T-helper 2 cell treated with Interferon-gamma antibody and Interleukin-4, amounts not matched to agents 100 ng/mL and 5 ng/mL, for 36 hours (primary cell): ENCODE data around the gene N4BP2L2. TPM values are rescaled to one million over a fixed set of nuclear protein-coding genes. Genes with fewer than 3 reads are reported as not detected.

Experiments
- intact Hi-C: fragments of 100-400 bp; cut with micrococcal nuclease; formaldehyde crosslinking; loops from one replicate; pipeline ENCODE4 v1.15.1; 2023
- total RNA-seq: library from RNA; stranded (reverse); gene quantifications from 2 replicates; pipeline ENCODE4 v1.2.3, GENCODE V29; 2022

N4BP2L2 gene
- total RNA-seq, 1 donor from 2014 or later, result 116 TPM

DNA sequence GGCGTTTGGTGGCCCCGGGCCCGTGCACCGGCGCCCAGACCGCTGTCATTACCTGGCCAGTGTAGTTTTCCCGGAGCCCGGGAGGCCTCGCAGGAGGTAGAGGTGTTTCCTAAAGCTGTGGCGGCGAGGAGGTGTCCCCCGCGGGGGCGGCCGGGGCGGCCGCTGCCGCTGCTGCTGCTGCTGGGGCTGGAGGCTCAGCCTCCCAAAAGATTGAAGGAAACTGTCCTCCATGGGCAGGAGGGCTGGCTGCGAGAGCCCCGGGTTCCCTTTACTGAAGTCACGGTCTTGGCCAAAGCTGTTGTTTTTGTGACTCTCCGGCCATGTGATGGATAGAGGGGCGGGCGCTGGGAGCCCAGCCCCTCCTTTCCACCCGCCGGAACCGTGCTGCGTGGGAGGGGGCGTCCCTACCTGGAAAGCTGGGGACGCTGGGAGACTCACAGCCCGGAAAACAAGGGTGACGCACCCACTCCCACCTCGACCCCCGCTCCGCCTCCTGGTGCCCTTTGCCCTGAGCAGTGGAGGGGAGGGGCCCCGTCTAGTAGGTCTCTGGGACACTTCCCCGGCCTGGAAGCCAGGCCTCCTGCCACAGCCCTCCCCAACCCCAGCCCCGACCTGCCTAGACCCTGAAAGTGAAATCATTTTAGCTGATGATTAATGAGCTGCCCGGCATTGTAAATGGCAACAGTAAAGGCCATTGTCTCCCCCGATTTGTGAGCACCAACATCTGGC lies 110.6 kb downstream of the N4BP2L2 start, which contains the start of gene N4BP2L1:
Gene N4BP2L1, minus strand, starts transcription at position 279 of the 729 bp plus-strand sequence. Its CDS starts 48 bp downstream, at position 231.
- intact Hi-C loops, result loop anchor here (1.0 to 10.0 kb wide), 9 partner anchors 46 to 1266 kb away; partner anchors contain the start of genes FRY, HSPH1 and PDS5B

GRCh38 chr13:32426990-32427851 lies 111.4 kb downstream of the N4BP2L2 start:
- intact Hi-C loops, result loop anchor here (1.0 to 10.0 kb wide), 9 partner anchors 45 to 1265 kb away; partner anchors contain the start of genes BRCA2, FRY, HSPH1 and N4BP2L2

- intact Hi-C loops, result loop anchor here (1.0 to 10.0 kb wide), 9 partner anchors 44 to 1264 kb away; partner anchors contain the start of genes BRCA2, FRY, HSPH1 and N4BP2L2
These were observed 112.2 kb downstream of the N4BP2L2 start for GRCh38 chr13:32426191-32426989.

GRCh38 chr13:32425158-32425557 lies 113.4 kb downstream of the N4BP2L2 start:
- intact Hi-C loops, result loop anchor here (5.0 to 10.0 kb wide), 6 partner anchors 43 to 1263 kb away; partner anchors contain the start of genes FRY and HSPH1

DNA sequence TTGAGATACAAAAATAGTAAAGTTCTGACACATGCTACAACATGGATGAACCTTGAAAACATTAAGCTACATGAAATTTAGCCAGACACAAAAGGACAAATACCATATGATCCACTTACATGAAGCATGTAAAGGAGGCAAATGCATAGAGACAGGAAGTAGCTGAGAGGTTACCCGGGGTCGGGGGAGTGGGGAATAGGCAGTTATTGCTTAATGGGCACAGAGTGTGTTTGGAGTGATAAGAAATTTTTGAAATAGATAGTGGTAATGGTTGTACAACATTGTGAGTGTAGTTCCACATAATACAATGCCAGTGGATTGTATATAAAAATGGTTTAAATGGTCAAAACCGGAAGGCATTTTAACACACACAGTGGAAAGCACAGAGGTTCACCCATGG lies 115.0 kb downstream of the N4BP2L2 start:
- intact Hi-C loops, result loop anchor here (10.0 kb wide), 1 partner anchor 509 kb away; no protein-coding TSS in a partner anchor

DNA sequence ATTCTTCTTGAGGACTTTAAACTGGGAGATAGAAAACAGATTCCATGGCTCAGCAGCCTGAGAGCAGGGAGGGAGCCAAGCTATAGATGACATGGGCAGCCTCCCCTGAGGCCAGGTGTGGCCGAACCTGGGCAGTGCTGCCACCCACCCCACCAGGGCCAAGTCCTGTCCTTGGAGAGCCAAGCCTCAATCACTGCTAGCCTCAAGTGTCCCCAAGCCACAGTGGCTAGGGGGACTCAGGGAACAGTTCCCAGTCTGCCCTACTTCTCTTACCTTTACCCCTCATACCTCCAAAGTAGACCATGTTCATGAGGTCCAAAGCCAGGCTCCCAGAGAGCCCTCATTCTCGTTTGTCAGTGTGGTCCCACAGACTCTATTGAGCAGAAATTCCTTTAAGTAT lies 118.7 kb downstream of the N4BP2L2 start:
- intact Hi-C loops, result loop anchor here (10.0 kb wide), 1 partner anchor 505 kb away; no protein-coding TSS in a partner anchor

DNA sequence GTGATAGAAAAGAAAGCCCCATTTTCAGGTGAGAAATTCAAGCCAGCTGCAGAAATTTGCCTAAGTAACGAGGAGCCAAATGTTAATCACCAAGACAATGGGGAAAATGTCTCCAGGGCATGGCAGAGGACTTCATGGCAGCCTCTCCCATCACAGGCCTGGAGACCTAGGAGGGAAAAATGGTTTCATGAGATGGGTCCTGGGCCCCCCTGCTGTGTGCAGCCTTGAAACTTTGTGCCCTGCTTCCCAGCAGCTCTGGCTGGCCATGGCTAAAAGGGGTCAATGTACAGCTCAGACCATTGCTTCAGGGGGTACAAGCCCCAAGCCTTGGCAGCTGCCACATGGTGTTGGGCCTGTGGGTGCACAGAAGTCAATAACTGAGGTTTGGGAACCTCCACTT lies 120.6 kb downstream of the N4BP2L2 start:
- intact Hi-C loops, result no loop called here

- intact Hi-C loops, result no loop called here
These were observed 123.6 kb downstream of the N4BP2L2 start for GRCh38 chr13:32415019-32415418.

- intact Hi-C loops, result no loop called here
These were observed 124.0 kb downstream of the N4BP2L2 start for GRCh38 chr13:32414580-32414979.

DNA sequence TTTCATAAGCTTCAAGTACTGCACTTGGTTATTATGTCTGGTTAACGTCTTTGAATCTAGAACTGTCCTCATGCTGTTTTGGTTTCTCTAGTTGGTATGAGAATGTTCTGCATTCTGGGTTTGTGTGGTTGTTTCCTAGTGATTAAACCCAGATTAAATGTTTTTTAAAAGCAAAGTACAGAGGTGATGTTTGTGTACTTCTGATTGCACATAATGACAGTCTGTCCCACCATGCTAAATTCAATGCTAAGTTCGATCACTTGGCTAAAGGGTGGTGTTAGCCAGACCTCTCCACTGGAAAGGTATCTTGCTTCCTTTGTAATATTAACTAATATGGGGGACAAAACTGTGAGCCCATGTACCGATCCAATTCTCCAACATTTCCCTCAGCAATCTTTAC lies 125.3 kb downstream of the N4BP2L2 start:
- intact Hi-C loops, result no loop called here

GRCh38 chr13:32409561-32410421 lies 128.8 kb downstream of the N4BP2L2 start:
- intact Hi-C loops, result no loop called here

DNA sequence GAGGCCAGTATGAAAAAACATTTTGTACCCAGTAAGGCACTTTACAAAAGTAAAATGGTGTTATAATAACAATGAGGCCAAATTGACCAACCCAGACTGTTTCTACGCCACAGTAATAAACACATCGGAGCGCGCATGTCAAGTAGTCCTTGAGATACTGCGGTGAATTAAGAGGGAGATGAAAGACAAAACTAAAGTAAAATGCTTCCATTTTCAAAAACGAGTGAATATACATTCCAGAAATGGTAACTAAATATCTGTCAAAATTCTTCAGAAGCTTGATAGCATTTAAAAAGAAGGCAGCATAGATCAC lies 129.6 kb downstream of the N4BP2L2 start:
- intact Hi-C loops, result no loop called here

DNA sequence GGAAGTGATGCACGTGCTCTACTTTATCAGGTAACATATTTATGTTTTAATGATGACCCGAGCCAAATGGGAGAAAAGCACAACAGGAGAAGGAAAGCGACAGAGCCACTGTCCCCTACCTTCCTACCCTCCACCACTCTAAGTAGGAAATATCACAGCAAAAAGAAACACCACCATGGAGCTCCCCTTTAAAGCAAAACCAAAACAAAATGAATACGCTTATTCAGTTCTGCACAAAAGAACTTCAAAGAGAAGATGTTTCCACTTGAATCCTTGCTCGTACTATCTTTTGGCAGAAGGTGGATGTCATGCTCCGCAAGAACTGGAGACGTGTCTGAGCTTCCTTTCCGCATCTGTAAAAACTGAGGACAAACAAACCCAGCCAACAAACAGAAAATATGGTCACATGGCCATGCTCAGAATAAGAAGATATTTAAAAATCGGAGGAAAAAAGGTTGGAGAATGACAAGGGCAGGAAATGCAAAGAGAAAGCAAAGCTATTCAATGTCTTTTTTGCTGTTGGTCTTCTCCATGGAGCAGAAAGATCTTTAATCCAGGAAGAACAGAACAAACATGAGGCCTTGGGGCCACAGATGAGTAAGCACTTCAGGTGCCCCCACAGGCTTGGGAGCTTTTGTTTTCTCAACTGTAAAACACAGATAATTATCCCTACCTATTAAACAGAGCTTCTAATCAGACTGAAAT lies 130.1 kb downstream of the N4BP2L2 start:
- intact Hi-C loops, result no loop called here

GRCh38 chr13:32407854-32408253 lies 130.7 kb downstream of the N4BP2L2 start:
- intact Hi-C loops, result no loop called here

DNA sequence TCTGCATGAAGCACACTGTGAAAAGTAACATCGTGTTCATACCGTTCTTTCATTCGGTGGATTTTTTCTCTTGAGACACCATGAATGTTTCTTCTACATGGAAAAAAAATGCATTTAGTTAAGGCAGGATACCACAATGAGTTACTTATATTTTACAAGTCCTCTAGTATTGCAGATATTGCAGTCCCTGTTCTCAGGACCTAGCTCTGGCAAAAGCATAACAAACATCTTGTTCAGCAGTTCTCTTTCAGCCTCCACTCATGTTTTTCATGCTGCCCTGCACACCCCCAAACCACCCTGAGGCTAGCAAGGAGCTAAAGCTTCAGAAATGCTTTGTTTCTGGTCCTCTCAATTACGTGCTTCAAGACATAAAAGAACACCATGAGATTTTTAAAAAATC lies 135.5 kb downstream of the N4BP2L2 start:
- intact Hi-C loops, result no loop called here

DNA sequence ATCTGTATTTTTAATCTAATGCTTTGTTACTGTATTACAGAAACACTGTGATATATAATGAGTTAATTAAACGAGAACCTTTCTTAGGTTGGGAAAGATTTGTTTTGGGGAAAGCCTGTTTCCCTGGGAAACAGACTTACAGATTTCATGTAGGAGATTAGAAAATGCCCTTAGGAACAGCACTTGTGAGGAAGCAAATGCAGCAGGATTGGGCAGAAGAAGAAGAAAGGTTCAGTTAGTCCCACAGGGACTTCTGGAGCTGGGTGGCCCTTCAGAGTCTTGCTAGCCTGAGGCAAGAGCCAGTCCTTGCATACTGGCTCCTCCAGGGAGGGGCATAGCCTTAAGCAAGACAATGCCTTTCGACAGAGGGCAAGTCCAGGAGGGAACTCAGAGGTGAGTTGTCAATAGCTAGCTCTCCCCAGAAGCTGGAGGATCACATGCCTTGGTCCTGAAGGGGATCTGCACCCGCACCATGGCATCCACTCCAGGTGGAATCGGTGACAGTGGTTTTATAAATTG lies 147.4 kb downstream of the N4BP2L2 start:
- intact Hi-C loops, result no loop called here

- intact Hi-C loops, result no loop called here
These were observed 148.1 kb downstream of the N4BP2L2 start for GRCh38 chr13:32390484-32390883.

GRCh38 chr13:32390048-32390447 lies 148.5 kb downstream of the N4BP2L2 start:
- intact Hi-C loops, result no loop called here

- intact Hi-C loops, result no loop called here
These were observed 153.2 kb downstream of the N4BP2L2 start for GRCh38 chr13:32385410-32385809.
